ENCODE results near the gene C17orf107. TPM values are rescaled to one million over a fixed set of nuclear protein-coding genes. Genes with fewer than 3 reads are reported as not detected.
"Not testable (repeated sequence)": the region's sequence is repeated elsewhere in the genome, so short reads cannot be mapped to it uniquely, and the experiment has no call there.

C17orf107 gene
- total RNA-seq, 1 donor from 2014 or later, result not detected

DNA sequence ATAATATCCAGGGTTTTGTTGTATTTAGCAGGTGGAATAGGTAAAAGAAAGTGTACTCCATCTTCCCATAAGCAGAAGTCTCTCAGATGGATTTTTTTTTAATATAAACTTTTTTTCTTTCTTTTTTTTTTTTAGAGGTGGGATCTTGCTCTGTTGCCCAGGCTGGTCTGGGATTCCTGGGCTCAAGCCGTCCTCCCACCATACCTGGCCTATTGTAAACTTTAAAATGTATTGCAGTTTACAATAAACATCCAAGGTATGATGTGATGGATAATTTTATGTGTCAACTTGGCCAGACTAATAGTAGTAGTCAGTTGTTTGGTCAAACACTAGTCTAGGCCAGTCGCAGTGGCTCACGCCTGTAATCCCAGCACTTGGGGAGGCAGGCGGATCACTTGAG lies 22.0 kb downstream of the C17orf107 start:
- Histone ChIP-seq H3K36me3 (no peaks in the 10 kb centered on the region), H3K4me1 (no peaks in the 10 kb centered on the region), H3K27ac (no peak overlapping the region), H3K27me3 (no peaks in the 10 kb centered on the region), H3K4me3 (no peak overlapping the region), H3K9me3 (no peaks in the 10 kb centered on the region)
- TF ChIP-seq, protein P1, sequence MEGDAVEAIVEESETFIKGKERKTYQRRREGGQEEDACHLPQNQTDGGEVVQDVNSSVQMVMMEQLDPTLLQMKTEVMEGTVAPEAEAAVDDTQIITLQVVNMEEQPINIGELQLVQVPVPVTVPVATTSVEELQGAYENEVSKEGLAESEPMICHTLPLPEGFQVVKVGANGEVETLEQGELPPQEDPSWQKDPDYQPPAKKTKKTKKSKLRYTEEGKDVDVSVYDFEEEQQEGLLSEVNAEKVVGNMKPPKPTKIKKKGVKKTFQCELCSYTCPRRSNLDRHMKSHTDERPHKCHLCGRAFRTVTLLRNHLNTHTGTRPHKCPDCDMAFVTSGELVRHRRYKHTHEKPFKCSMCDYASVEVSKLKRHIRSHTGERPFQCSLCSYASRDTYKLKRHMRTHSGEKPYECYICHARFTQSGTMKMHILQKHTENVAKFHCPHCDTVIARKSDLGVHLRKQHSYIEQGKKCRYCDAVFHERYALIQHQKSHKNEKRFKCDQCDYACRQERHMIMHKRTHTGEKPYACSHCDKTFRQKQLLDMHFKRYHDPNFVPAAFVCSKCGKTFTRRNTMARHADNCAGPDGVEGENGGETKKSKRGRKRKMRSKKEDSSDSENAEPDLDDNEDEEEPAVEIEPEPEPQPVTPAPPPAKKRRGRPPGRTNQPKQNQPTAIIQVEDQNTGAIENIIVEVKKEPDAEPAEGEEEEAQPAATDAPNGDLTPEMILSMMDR (IDR thresholded peaks at IDR 0.05), result no peak
- DNase-seq (ENCODE audit: low spot score in 2 of 2), result no peak
- intact Hi-C loops (cut with DNase I), result no loop called here

- H3K4me1 ChIP-seq; H3K9me3 ChIP-seq; H3K27me3 ChIP-seq; H3K27ac ChIP-seq; H3K4me3 ChIP-seq; DNase-seq (ENCODE audit: low spot score in 2 of 2); H3K36me3 ChIP-seq; intact Hi-C loops (cut with DNase I): not testable (repeated sequence)
Measured at GRCh38 chr17:4926577-4927335, 27.4 kb downstream of the C17orf107 start.

DNA sequence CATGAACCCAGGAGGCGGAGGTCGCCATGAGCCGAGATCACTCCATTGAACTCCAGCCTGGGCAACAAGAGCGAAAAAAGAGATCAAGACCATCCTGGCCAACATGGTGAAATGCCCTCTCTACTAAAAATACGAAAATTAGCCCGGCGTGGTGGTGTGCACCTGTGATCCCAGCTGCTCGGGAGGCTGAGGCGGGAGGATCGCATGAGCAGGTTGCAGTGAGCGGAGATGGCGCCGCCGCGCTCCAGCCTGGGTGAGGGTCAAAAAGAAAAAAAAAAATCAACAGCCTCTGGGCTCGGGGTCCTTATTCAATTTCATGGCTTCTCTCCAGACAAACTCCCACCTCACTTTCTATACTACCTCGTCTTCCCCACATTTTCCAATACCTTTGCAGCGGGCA lies 29.5 kb downstream of the C17orf107 start:
- H3K4me3 ChIP-seq, result no peak overlapping the region
- no peak overlapping the region for H3K27ac ChIP-seq
- TF ChIP-seq, protein P1 (IDR thresholded peaks at IDR 0.05), result no peak
- DNase-seq (ENCODE audit: low spot score in 2 of 2), result no peak
- intact Hi-C loops (cut with DNase I), result no loop called here
- no peaks in the 10 kb centered on the region for H3K9me3 ChIP-seq
- no peaks in the 10 kb centered on the region for H3K4me1 ChIP-seq
- no peaks in the 10 kb centered on the region for H3K36me3 ChIP-seq
- H3K27me3 ChIP-seq, result no peaks in the 10 kb centered on the region

DNA sequence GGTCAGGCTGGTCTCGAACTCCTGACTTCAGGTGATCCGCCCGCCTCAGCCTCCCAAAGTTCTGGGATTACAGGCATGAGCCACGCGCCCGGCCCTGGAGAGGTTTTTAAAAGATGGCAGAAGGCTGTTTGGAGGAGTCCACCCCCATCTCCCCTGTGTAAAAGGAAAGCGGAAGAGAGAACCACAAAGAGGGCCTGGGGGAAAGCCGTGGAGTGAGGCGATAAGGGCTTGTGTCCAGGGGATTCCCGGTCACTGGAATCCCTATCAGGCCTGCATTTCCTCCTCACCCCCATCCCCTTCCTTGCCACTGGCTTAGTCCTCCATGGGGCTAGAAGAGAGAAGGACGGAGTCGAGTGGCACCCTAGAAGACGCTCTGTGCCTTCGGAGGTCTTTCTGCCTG lies 32.6 kb downstream of the C17orf107 start, which contains the start of gene GP1BA:
Gene GP1BA, plus strand, starts transcription at position 315 of the 400 bp plus-strand sequence. CDS start 328 bp downstream, outside the sequence.
- Histone ChIP-seq H3K27ac (no peak within 1 kb of the TSS), H3K4me1 (no peaks in the 10 kb centered on the region), H3K9me3 (no peaks in the 10 kb centered on the region), H3K36me3 (peaks cover 7% of the 10 kb centered on the region in 2 donors), H3K4me3 (no peak within 1 kb of the TSS), H3K27me3 (no peaks in the 10 kb centered on the region)
- no peak for DNase-seq (ENCODE audit: low spot score in 2 of 2)
- TF ChIP-seq, protein P1 (IDR thresholded peaks at IDR 0.05), result no peak
- intact Hi-C loops (cut with DNase I), result no loop called here

DNA sequence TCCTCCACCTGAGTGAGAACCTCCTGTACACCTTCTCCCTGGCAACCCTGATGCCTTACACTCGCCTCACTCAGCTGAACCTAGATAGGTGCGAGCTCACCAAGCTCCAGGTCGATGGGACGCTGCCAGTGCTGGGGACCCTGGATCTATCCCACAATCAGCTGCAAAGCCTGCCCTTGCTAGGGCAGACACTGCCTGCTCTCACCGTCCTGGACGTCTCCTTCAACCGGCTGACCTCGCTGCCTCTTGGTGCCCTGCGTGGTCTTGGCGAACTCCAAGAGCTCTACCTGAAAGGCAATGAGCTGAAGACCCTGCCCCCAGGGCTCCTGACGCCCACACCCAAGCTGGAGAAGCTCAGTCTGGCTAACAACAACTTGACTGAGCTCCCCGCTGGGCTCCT lies 33.4 kb downstream of the C17orf107 start:
- H3K36me3 ChIP-seq, result peaks cover 14 to 15% of the 10 kb centered on the region in 2 donors
- H3K27me3 ChIP-seq, result no peaks in the 10 kb centered on the region
- intact Hi-C loops (cut with DNase I), result no loop called here
- no peak for DNase-seq (ENCODE audit: low spot score in 2 of 2)
- no peak overlapping the region for H3K4me3 ChIP-seq
- no peaks in the 10 kb centered on the region for H3K4me1 ChIP-seq
- H3K27ac ChIP-seq, result no peak overlapping the region
- no peaks in the 10 kb centered on the region for H3K9me3 ChIP-seq
- TF ChIP-seq, protein P1 (IDR thresholded peaks at IDR 0.05), result no peak

- H3K4me3 ChIP-seq, result no peak overlapping the region
- H3K36me3 ChIP-seq, result peaks cover 18 to 20% of the 10 kb centered on the region in 2 donors
- no peak for DNase-seq (ENCODE audit: low spot score in 2 of 2)
- no peak overlapping the region for H3K27ac ChIP-seq
- H3K27me3 ChIP-seq, result no peaks in the 10 kb centered on the region
- peaks cover 0 to 5% of the 10 kb centered on the region in 2 donors for H3K4me1 ChIP-seq
- intact Hi-C loops (cut with DNase I), result no loop called here
- TF ChIP-seq, protein P1 (IDR thresholded peaks at IDR 0.05), result no peak
- no peaks in the 10 kb centered on the region for H3K9me3 ChIP-seq
Measured at GRCh38 chr17:4933646-4934045, 34.3 kb downstream of the C17orf107 start.
